AG04449 (cell line): ENCODE data around the gene SEMA3B.
A peak's percentile ranks its signal among the peaks of the same experiment; 100 is the strongest.

ENCODE experiments used
- CTCF ChIA-PET: fragments of 350-600 bp; formaldehyde crosslinking; extraction: SDS; loops from one replicate; lab custom pipeline; 2021; ENCODE audit warnings: antibody characterized with exemption; lab: Yijun Ruan, JAX
- POLR2A ChIA-PET: fragments of 400-600, 350-600 bp; formaldehyde crosslinking; extraction: SDS; loops from one replicate; lab custom pipeline; 2020; ENCODE audit warnings: antibody characterized with exemption, inconsistent platforms; lab: Yijun Ruan, JAX
- DNase-seq: peaks from one replicate; pipeline ENCODE4 v3.0.0-alpha.2; 2010; ENCODE audit warnings: low read depth, low spot score
- H3K4me3 ChIP-seq: 2 replicates; pipeline ENCODE4 v1.5.1; 2011; ENCODE audit warnings: low read depth, mild to moderate bottlenecking, control low read depth, low read length
- TF ChIP-seq, protein P1 (sequence below): IDR thresholded peaks from one replicate; pipeline ENCODE4 v1.5.1; 2011; ENCODE audit warnings: mild to moderate bottlenecking, moderate library complexity, low read length, control low read depth, inconsistent platforms; ENCODE audit not compliant: insufficient read depth; ENCODE audit errors: missing control alignments

The SEMA3B gene

DNA sequence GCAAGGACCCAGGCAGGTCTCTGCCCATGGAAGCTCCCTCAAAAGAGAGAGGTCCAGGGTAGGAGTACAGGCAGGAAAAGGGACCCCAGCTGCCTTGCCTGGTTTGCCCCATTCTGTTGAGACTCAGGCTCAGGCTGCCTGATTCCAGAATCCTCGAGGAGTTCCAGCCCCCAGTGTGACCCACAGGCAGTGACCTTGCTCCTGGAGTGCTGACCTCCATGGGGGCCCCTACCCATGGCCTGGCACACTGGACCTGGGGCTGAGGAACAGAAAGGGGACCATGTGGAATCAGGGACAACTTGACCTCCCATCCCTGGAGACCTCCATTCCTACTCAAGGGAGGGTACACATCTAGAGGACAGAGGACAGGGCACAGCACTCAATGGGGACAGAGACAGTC is 3.4 kb upstream of the SEMA3B start:
- POLR2A ChIA-PET: interaction anchor here (2.0 to 2.9 kb wide), 3 partner anchors 19 to 30 kb away, joined by 9 to 14 read pairs (median 10); partner anchors contain the start of gene GNAI2
- TF ChIP-seq, protein P1, sequence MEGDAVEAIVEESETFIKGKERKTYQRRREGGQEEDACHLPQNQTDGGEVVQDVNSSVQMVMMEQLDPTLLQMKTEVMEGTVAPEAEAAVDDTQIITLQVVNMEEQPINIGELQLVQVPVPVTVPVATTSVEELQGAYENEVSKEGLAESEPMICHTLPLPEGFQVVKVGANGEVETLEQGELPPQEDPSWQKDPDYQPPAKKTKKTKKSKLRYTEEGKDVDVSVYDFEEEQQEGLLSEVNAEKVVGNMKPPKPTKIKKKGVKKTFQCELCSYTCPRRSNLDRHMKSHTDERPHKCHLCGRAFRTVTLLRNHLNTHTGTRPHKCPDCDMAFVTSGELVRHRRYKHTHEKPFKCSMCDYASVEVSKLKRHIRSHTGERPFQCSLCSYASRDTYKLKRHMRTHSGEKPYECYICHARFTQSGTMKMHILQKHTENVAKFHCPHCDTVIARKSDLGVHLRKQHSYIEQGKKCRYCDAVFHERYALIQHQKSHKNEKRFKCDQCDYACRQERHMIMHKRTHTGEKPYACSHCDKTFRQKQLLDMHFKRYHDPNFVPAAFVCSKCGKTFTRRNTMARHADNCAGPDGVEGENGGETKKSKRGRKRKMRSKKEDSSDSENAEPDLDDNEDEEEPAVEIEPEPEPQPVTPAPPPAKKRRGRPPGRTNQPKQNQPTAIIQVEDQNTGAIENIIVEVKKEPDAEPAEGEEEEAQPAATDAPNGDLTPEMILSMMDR: no peak
- CTCF ChIA-PET: interaction anchor here (0.8 to 40.0 kb wide), 5 partner anchors 9 to 144 kb away, joined by 3 to 1609 read pairs (median 9); partner anchors contain the start of genes GNAI2 and GNAT1

DNA sequence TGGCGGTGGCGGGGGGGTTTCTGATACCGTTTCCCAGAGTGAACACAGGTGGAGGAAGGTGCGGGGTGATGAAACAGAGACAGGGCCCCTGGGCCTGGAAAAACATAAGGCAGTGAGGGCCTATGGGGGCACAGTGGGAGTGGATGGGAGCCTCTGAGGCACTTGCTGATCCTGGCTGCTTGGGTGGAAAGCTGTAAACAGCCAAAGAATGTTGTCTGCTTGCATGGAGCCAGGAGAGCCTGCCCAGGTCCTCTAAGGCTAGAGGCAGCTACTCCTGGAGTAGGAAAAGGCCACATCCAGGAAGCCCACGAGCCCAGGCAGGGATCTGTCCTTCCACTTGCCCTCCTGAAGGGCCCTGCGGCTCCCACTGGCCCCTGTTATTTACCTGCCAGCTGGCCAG is 2.9 kb upstream of the SEMA3B start:
- POLR2A ChIA-PET: interaction anchor here (2.0 to 2.2 kb wide), 2 partner anchors 19 to 30 kb away, joined by 9 to 10 read pairs; partner anchors contain the start of gene GNAI2
- no peak for DNase-seq
- CTCF ChIA-PET: interaction anchor here (0.8 to 40.0 kb wide), 4 partner anchors 9 to 145 kb away, joined by 3 to 1609 read pairs (median 156); partner anchors contain the start of genes GNAI2 and GNAT1

More for the DNA sequence above, 3.4 kb upstream of the SEMA3B start:
- H3K4me3 ChIP-seq: no peak overlapping the region
- no peak for DNase-seq

DNA sequence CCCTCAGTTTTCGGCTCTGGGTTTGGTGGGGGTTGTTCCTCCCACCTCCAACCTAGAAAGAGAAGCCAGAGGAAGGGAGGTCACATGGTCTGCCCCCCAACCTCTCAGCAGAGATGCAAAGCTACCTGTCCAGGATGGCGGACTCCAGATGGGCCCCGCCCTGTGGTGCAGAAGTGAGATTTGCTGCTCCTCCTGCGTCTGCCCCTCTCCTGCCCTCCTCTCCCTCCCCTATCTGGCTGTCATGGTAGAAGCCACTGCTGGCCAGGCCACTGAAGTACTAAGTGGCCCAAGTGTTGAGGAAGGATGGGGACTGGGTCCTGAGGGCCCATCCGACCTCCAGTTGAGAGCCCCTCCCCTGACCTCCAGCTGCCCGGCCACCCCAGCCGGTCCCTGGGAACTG is 2.1 kb upstream of the SEMA3B start:
- ChIA-PET CTCF (interaction anchor here (1.4 to 40.0 kb wide), 3 partner anchors 8 to 73 kb away, joined by 9 to 1609 read pairs (median 303); partner anchors contain the start of genes GNAI2 and GNAT1), POLR2A (interaction anchor here (1.9 to 2.0 kb wide), 2 partner anchors 20 to 31 kb away, joined by 10 read pairs; partner anchors contain the start of gene GNAI2)
- H3K4me3 ChIP-seq: peak overlapping the region; percentile 57
- DNase-seq: no peak
- TF ChIP-seq, protein P1: no peak

More for the DNA sequence above, 2.9 kb upstream of the SEMA3B start:
- no peak overlapping the region for H3K4me3 ChIP-seq
- TF ChIP-seq, protein P1: no peak

DNA sequence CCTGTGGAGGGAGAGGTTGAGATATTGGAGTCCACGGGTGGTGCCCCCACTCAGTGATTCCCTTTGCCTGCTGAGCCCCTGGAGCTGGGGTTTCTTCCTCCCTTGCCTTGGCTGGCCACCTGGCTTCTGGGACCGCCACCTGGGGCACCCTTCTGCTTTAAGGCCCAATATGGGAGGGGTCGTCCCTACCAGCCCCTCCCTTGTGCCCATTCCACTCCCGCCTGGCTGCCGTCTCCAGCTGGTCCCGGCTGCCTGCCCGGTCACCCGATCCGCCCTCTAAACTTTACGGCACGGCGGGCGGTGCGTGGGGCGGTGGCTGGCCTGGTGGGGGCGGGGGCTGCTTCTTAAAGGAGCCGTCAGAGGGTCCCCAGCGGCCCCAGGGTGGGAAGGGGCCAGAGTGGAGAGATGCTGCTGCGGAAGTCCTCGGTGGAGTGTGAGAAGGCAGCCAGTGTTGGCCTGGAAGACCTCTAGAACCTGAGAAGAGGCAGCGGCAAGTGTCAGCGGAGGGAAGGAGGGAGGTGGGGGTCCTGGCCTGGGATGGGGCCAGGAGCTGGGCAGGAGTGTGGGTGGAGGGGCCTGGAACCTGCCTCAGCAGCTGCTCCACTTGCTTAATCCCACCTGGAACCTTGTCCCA is 1.6 kb upstream of the SEMA3B start:
- peak overlapping the region; percentile 57 for H3K4me3 ChIP-seq
- DNase-seq: no peak
- POLR2A ChIA-PET: interaction anchor here (0.7 to 2.0 kb wide), 3 partner anchors 21 to 31 kb away, joined by 3 to 10 read pairs (median 10); partner anchors contain the start of genes GNAI2 and IFRD2
- CTCF ChIA-PET: interaction anchor here (22.2 to 40.0 kb wide), 2 partner anchors 29 to 74 kb away, joined by 303 to 1609 read pairs; partner anchors contain the start of genes GNAI2 and GNAT1
- TF ChIP-seq, protein P1: no peak

DNA sequence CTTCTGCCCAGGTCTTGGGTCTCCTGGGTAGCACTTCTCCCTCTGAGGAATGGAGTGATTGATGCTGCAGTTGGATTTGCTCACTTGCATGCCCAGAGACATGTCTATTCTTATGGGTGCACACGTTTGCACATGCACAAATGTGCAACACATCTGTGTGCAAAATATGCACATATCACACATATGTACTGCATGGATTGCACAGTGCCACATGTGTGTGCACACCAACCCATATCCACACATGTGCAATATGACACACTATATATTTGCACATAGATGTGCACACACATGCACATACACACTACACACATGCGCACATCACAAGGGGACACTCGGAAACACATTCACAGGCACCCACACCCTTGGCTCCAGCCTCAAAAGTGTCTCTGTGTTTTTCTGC is 671 bp upstream of the SEMA3B start:
- no peak overlapping the region for H3K4me3 ChIP-seq
- ChIA-PET CTCF (interaction anchor here (22.2 to 40.0 kb wide), 2 partner anchors 30 to 75 kb away, joined by 303 to 1609 read pairs; partner anchors contain the start of genes GNAI2 and GNAT1), POLR2A (interaction anchor here (0.7 to 1.9 kb wide), 2 partner anchors 24 to 32 kb away, joined by 3 to 10 read pairs; partner anchors contain the start of genes GNAI2 and IFRD2)
- TF ChIP-seq, protein P1: no peak
- no peak for DNase-seq
